Upper lobe of left lung (tissue), 4 donors: ENCODE results near the gene UBR7.

Experiments
- EP300 ChIP-seq, 4 donors: sonication (generic); formaldehyde crosslinking; IDR thresholded peaks; one replicate each; pipeline ENCODE4 v1.5.1; 2017; ENCODE audit warnings: antibody characterized with exemption in 4 of 4, control low read depth in 2 of 4
- POLR2A ChIP-seq, 4 donors: fragments of 450-650 bp; IDR thresholded peaks; one replicate each; pipeline ENCODE4 v1.5.1; 2016 to 2017; ENCODE audit warnings: antibody characterized with exemption in 4 of 4, mild to moderate bottlenecking in 2 of 4
- POLR2AphosphoS5 ChIP-seq, 2 donors: sonication (generic); formaldehyde crosslinking; IDR thresholded peaks; one replicate each; pipeline ENCODE4 v1.5.1; 2017; ENCODE audit warnings: antibody characterized with exemption in 2 of 2
- TF ChIP-seq, protein P1 (sequence below), 6 experiments: fragments of 450-650 bp in 4 of 6; fragments of 200-600 bp in 2 of 6; sonication (generic) in 2 of 6; IDR thresholded peaks; one replicate each; pipeline ENCODE4 v1.5.1; 2016 to 2019; ENCODE audit warnings: antibody characterized with exemption in 6 of 6

- TF ChIP-seq, protein P1, sequence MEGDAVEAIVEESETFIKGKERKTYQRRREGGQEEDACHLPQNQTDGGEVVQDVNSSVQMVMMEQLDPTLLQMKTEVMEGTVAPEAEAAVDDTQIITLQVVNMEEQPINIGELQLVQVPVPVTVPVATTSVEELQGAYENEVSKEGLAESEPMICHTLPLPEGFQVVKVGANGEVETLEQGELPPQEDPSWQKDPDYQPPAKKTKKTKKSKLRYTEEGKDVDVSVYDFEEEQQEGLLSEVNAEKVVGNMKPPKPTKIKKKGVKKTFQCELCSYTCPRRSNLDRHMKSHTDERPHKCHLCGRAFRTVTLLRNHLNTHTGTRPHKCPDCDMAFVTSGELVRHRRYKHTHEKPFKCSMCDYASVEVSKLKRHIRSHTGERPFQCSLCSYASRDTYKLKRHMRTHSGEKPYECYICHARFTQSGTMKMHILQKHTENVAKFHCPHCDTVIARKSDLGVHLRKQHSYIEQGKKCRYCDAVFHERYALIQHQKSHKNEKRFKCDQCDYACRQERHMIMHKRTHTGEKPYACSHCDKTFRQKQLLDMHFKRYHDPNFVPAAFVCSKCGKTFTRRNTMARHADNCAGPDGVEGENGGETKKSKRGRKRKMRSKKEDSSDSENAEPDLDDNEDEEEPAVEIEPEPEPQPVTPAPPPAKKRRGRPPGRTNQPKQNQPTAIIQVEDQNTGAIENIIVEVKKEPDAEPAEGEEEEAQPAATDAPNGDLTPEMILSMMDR (IDR thresholded peaks at IDR 0.05), result no peak
- TF ChIP-seq POLR2A (IDR thresholded peaks at IDR 0.05) (no peak), EP300 (IDR thresholded peaks at IDR 0.05) (no peak), POLR2AphosphoS5 (IDR thresholded peaks at IDR 0.05) (no peak)
These were observed 7.5 kb downstream of the UBR7 start for GRCh38 chr14:93214598-93214997.
